Stimulated activated CD8-positive, alpha-beta memory T cell treated with anti-CD3 and anti-CD28 coated beads, Interleukin-15, amount 100 ng/mL, for 1 hour (primary cell): ENCODE results near the gene PSTPIP2.
"Not testable (repeated sequence)": the region's sequence is repeated elsewhere in the genome, so short reads cannot be mapped to it uniquely, and the experiment has no call there.

ENCODE experiments used
- DNase-seq: peaks from one replicate; pipeline ENCODE4 v3.0.0-alpha.2; 2020; ENCODE audit warnings: low read depth

PSTPIP2 gene

DNA sequence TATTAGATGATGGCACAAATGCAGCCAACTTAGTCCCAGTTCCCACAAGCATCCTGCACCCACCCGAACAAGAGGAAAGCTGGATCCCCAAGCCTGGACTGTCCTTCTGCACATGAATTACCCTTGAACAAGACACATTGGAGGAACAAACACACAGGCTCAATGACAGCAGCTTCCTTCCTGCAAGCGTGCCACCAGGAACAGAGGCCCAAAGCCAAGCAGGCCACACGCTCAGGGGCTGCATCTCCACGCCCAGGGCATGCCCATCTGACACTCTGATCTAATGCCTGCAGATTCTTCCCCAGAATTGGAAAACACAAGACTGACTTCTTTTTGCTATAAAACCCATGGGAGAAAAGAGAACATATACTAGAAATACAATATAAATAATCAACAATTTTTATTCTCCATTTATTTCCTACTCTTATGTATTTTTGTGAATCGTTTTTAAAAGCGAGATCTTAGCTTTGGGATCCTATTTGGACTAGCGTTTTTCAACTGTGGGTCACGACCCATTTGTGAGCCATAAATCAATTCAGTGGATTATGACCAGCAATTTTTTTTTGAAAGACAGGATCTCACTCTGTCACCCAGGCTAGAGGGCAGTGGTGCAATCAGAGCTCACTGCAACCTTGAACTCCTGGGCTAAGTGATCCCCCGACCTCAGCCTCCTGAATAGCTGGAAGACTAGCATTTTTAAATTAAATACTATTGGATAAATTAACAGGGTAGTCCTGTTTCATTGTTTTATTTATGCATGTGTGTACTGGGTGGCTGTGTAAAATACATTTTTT is 34.4 kb downstream of the PSTPIP2 start:
- DNase-seq, result no peak

DNA sequence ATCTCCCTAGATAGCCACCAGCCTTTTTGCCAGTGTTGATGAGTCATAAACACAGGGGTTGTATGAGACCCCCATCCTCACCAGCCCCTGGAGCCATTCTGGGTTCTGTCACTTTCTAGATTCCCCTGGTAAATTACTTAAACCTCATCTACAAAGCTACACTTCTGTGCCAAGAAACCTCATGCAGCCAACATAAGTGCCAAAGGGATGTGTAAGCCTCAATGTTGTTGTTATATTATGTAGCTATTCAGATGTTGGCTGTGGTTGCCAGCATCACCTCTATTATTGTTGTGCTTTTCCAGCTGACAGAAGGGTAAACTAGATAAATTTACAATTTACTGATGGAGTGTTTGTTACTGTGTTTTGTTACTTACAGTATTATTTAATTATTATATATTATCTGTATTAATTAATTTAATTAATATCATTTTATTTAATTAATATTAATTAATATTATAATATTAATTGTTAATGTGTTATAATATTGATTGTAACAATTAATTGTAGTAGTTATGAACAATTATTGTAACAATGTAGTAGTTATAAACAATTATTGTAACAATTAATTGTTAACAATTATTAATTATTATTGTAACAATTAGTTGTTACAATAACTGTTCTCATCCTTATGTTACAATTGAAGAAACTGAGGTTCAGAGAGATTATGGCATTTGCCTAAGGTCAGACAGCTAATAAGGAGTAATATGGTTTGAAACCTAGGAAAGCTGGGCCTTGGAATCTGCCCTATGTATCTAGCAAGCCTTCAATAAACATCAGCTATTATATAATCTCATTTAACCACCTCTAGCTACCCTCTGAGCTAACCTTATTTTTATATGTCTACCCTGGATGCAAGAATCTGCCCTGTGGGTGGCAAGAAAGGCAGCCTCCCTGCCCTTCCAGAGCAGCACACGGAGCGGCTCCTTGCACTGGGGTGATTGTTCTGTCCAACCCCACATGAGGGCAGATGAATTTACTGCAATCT is 36.1 kb downstream of the PSTPIP2 start:
- no peak for DNase-seq

DNA sequence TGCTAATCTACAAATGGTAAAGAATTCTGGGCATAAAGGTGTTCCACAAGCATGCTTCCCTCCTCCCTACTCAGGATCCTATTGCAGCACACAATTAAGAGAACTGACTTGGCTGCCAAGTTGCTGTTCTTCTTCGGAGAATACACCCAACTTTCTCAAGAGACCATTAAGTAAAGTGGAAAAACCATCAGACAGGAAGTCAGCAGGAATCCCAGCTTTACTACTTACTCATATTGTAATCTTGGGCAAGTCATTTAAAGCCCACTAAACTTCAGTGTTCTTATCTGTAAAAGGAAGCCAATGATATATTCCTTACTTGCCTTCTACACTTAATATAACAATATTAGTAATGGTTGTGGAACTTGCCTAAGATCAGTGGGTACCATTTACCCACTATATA is 37.8 kb downstream of the PSTPIP2 start:
- no peak for DNase-seq

DNA sequence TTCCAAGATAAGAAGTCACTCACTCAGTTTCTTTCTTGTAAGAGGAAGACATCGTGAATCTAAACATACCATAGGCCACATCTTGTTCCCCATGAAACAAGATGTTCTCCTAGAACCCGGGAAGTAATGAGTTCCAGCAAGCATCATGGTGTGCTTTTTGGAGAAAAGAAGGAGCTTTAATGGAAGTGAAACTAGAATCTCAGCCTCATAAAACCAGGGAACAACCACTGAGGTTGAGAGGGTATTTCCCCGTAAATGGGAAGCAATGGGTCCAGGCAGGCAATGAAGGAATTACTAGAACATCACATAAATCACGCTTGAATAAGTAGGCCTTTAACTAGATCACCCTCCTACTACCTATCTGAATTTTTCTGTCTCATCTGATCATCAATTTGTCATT is 40.3 kb downstream of the PSTPIP2 start:
- DNase-seq, result no peak

DNA sequence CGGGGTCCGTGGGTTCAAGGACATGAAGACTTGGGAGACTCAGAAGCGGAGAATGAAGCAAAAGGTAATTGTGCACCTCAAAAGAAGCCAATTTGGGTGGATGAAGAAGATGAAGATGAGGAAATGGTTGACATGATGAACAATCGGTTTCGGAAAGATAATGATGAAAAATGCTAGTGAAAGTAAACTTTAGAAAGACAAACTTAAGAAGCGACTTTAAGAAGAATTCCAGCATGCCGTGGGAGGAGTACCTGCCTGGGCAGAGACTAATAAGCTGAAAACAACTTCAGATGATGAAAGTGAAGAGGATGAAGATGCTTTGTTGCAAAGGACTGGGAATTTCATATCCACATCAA is 43.5 kb downstream of the PSTPIP2 start:
- no peak for DNase-seq

DNA sequence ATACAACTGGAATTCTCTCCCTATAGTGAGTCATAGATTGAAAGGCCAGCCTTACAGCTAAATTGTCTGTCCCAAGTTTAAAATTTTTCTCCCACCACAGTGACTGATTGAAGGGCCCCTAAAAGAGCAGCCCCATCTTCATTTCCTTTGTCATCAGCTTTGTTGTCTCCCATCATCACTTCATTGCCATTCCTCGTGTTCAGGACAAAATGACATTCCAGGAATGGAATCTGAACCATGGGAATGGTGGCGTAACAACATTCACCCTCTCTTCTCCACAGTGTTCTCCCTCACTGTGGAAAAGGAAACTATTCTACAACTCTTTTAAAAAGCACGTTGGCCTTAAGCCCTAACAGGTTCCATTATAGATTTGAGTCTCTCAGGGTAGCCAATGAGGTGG is 52.1 kb downstream of the PSTPIP2 start:
- no peak for DNase-seq

DNA sequence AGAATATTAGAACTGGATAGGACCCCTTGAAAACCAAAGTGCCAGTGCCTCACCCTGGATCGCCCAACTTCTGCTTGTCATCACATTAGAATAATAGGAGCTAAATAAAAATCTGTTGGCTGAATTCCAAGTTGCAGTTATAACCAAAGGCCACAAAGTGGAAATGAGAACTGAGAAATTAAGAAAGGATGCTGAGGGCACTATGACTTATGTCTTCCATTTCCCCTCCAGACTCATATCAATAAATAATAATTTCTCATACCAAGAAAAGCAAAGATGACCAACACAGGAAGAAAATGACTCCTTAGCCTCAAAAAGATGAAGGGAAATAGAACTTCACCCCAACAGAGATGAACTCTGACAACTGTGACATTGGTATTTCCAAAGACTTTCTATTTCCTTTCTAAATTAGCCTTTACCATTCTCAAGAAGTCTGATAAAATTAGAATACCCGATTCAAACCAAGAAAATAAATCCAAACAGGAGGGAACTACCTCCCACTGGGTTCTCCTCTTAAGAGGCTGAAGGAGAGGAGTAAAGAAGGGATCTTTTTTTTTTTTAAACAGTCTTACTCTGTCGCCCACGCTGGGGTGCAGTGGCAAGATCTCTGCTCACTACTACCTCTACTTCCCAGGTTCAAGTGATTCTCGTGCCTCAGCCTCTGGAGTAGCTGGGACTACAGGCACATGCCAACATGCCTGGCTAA is 58.4 kb downstream of the PSTPIP2 start:
- no peak for DNase-seq

DNA sequence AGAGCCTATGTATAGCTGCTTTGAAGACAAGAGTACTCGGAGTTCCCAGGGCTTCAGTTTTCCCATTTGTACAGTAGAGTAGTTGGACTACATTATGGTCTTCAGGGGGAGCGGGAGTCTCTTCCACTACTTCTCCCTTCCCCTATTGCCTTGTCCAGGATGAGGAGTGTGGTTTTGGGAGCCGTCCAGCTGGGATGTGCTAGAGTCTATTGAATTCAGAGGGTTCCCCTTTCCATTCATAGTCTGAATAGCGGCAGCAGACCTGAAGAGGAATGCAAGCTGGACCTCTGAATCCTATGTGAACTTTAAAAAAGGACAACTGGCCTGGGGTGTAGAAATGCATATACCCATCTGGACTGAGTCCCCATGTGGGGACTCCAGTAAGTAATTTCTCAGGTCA is 61.4 kb downstream of the PSTPIP2 start:
- no peak for DNase-seq

DNA sequence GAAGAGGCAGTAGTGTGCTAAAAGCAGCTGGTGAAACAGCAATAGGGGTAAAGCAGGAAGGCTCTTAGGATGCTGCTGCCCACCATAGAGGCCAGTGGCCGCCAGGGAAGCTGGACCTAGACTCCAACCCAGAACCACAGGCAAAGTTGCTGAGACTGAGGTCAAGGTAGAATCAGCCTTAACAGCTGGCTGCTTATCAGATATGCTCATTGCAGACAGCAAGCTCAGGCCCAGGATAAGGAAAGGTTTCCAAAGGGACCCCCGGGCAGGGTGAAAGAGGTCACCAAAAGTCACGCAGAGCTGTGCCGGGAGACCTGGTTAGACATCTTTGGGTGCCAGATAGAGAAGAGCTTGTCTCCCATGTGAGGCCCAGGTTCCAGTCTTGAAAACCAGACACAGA is 62.0 kb downstream of the PSTPIP2 start:
- DNase-seq, result no peak

DNA sequence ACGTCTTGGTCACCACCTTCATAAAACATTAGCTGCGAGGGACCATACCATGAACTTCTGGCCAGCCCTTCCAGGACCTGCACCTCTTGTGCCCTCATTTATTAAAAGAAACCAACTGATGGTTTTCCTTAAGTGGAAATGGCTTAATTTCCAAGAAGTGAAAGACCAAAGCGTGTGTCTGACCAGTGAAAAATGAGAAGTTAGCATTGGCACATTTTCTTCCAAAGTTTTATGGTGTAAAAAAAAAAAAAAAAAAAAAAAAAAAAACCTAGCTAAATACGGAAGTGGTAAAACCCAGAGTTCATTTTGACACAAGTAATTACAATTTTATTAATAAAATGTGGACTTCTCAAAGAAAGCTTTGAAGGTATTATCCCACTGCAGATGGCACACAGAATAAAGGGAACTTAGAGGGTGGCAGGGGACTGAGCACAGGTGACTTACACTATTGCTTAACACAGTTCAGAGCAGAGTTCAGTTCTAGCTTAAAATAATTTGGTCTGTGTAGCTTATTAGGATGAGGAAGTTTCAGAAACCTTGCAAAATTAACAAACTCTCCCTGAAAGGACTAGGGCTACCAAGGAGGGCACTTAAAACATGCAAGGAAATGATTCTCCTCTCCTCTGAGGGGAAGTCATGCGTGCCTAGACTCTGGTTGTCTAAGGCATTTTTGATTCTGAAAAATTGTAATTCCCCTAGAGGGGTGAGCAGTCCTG is 62.8 kb downstream of the PSTPIP2 start:
- DNase-seq, result no peak

DNA sequence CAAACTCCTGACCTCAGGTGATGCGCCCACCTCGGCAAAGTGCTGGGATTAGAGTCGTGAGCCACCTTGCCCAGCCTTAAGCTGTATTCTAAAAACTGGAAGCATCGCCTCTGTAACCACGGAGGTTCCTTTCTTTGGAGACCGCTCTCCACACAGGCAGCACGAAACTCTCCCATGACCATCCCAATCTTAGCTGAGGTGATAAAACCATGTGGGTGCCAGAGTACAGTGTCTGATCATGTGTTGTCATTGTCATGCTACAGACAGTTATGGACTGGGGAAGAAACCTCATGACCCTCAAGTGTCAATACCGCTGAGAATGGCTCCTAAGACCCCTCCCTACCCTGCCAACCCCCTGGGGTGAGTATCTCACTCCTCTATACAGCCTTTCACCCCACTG is 63.5 kb downstream of the PSTPIP2 start:
- no peak for DNase-seq

DNA sequence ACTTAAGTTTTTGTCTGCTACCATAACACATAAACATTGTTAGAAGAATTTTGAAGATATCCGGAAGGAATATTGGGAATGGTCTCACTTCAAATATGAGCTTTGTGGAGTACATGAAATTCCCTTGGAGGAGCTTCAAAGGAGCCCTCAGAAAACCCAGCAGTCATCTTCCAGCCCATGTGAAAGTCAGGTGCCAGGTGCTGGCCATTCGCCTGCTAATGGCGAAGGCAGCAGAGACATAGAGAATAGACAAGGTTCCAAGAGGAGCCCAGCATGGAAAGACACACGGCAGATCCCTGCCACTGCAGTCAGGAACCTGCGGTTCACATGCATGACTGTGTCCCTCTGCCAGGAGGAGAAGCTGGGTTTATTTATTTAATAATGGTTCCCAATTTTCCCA is 64.9 kb downstream of the PSTPIP2 start:
- no peak for DNase-seq

DNA sequence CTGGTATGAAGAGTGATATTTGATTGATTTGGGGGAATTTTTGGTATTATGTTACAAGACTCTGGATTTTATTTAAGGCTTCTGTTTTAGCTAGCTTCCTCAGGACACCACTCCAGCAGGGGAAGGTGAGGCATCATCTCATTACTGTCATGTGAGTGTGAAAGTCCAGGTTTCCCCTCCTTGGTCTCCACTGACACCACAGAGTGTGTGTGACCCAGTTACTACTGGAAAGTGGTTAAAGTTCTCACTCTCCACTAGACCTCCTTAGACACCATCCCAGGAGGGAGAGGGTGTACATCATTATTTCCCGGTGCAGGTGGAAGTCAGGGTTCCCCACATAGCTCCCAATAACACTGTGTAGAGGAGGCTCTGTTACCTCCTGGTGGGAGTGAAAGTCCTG is 69.1 kb downstream of the PSTPIP2 start:
- no peak for DNase-seq

DNA sequence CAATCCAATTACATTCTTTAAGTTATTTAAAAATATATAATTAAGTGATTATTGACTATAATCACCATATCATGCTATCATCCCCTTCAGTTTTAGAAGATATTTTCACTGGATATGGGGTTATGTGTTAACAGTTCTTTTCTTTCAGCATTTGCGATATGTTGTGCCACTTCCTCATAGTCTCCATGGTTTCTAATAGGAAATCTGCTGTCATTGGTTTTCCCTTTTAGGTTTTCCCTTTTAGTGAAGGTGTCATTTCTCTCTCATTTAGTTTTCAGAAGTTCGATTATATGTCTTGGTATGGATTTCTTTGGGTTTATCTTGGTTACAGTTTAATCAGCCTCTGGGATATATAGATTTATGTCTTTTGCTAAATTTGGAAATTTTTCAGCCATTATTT is 70.2 kb downstream of the PSTPIP2 start:
- no peak for DNase-seq

DNA sequence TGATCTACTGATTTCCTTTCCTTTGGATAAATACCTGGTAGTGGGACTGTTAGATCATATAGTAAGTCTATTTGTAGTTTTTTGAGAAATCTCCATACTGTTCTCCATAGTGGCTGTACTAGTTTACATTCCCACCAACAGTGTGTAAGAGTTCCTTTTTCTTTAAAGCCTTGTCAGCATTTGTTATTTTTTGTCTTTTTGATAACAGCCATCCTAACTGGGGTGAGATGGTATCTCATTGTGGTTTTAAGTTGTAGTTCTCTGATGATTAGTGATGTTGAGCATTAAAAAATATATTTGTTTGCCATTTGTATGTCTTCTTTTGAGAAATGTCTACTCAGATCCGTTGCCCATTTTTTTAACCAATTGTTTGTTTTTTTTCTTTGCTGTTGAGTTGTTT is 71.0 kb downstream of the PSTPIP2 start:
- no peak for DNase-seq

DNA sequence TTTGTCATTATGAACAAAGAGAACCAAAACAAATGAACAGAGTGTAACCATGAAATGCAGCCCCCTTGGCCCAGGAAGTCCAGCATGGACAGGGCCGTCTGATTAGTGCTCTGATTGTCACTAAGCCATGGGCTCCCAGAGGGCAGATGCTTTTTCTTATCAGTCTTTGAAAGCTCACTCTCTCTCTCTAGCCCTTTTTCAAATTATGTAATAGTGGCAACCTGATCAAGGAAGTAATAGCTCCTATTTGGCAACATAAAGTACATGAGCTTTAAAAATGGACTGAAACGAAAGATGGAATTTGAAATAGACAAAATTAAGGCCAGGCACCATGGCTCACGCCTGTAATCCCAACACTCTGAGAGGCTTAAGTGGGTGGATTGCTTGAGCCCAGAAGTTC is 72.5 kb downstream of the PSTPIP2 start:
- no peak for DNase-seq

DNA sequence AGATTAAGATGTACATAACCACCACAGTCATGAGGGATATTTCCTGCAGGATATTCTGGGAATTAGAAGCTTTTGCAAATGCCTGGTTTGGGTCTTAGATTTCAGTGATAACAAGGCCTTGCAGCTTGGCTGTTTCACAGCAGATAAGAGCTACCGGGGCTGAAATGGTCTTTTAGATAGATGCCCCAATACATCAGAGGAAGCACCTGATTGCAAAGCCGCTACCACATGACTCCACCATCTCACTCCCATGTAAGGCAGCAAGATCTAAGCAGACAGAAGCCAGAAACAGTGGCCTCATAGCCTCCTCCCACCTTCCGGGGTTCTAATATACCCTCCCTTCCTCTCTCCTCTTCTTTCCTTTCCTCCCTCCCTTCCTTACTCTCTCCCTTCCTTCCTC is 73.8 kb downstream of the PSTPIP2 start:
- DNase-seq, result no peak

DNA sequence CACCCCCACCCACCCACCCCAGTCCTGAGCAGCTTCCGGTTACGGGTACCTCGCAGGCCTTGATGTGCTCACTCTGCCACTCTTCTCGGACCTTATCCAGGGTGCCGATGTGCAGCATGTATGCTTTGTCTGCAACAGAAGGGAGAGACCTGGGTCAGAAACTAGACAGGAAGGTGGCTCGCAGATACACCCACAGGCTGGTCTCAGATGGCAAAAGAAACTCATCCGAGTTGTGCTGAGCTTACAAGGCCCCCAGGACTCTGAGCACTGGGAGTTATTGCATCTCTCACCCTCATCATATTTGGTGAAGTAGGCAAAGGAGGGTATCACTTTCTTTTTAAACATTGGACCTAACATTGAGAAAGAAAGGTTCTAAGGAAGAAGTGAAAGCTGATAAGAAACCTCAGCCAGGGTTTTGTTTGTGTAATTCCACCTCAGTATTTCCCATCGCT is 74.3 kb downstream of the PSTPIP2 start:
- DNase-seq, result no peak

DNA sequence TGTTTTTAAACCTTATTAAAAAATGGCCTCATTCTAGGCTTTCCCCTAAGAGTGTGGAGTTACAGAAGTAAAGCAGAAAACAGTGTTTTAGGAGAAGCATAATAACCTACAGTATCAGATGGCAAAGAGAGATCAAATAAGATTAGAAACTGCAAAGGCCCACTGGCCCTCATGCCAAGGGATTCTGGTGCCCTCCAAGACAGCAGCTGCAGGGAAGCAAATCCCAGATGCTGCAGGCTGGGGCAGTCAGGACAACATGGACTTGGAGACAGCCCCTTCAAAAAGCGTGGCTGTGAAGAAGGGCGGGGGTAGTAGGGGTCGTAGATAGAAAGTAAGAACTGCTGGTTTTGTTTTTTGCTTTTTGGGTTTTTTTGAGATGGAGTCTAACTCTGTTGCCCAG is 76.6 kb downstream of the PSTPIP2 start:
- no peak for DNase-seq

DNA sequence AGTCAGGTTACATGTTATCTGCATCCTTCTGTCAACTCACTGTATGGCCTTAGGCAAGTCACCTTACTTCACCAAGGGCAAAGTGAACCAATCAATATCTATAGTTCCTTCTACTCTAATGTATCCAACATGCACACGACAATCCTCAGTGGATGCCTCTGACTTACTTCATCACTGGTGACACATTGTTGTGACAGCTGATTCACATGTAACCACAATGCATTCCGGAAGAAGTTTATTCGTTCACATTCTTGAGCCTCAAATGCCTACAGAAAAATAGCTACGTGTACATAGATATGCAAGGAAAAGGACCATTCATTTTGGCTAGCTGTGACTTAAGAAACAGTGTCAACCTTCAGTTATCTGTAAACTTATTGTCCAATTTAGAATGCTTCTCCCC is 78.6 kb downstream of the PSTPIP2 start:
- DNase-seq, result no peak

DNA sequence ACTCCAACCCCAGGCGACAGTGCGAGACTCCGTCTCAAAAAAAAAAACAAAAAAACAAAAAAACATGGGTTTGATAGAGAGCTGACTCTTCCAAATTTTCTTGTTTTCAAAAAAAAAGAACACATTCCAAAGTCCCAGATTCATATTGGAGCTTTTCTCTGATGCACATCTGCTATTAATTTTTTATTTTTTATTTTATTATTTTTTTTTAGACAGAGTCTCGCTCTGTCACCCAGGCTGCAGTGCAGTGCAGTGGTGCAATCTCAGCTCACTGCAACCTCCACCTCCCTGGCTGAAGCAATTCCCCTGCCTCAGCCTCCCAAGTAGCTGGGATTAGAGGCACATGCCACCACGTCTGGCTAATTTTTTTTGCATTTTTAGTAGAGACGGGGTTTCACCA is 79.5 kb downstream of the PSTPIP2 start:
- DNase-seq, result not testable (repeated sequence)

DNA sequence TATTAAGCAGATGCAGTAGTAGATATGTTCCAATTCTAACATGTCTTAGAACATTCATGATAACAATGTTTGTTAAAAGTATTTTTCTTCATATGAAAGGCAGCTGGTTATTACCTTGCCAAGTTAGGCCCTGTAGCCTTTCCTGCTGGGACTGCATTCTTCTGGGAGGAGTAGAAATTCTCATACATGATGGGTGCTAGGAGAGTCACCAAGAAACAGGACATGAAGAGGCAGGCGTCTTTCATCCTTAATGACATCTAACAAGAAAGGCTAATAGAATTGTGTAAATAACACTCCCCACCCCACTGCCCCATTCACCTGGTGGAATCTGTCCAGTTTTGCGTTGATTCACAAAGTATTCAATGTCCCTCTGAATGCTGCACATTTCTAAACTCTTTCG is 80.3 kb downstream of the PSTPIP2 start:
- no peak for DNase-seq
